ENCODE results near the gene ADGRB3. TPM values are rescaled to one million over a fixed set of nuclear protein-coding genes. Genes with fewer than 3 reads are reported as not detected.
"Not testable (repeated sequence)": the region's sequence is repeated elsewhere in the genome, so short reads cannot be mapped to it uniquely, and the experiment has no call there.

The ADGRB3 gene
- total RNA-seq, 1 experiment from 2014 or later, result 3.6 TPM

- DNase-seq (ENCODE audit: low read depth, low spot score), result no peak
- in situ Hi-C loops (cut with HindIII; ENCODE audit: low pct_unique_long_range_greater_than_20kb, low sequenced_read_pairs), result no loop called here
These were observed 462.9 kb downstream of the ADGRB3 start for GRCh38 chr6:69097948-69098347.

GRCh38 chr6:69098910-69099309 lies 463.8 kb downstream of the ADGRB3 start:
- in situ Hi-C loops (cut with HindIII; ENCODE audit: low pct_unique_long_range_greater_than_20kb, low sequenced_read_pairs), result no loop called here
- DNase-seq (ENCODE audit: low read depth, low spot score), result no peak

- DNase-seq (ENCODE audit: low read depth, low spot score), result no peak
- in situ Hi-C loops (cut with HindIII; ENCODE audit: low pct_unique_long_range_greater_than_20kb, low sequenced_read_pairs), result no loop called here
These were observed 465.7 kb downstream of the ADGRB3 start for GRCh38 chr6:69100772-69101171.

- in situ Hi-C loops (cut with HindIII; ENCODE audit: low pct_unique_long_range_greater_than_20kb, low sequenced_read_pairs), result no loop called here
- DNase-seq (ENCODE audit: low read depth, low spot score), result no peak
These were observed 467.3 kb downstream of the ADGRB3 start for GRCh38 chr6:69102416-69102815.

- in situ Hi-C loops (cut with HindIII; ENCODE audit: low pct_unique_long_range_greater_than_20kb, low sequenced_read_pairs), result no loop called here
- DNase-seq (ENCODE audit: low read depth, low spot score), result peak; percentile 17
These were observed 470.2 kb downstream of the ADGRB3 start for GRCh38 chr6:69105288-69105687.

- in situ Hi-C loops (cut with HindIII; ENCODE audit: low pct_unique_long_range_greater_than_20kb, low sequenced_read_pairs), result no loop called here
- no peak for DNase-seq (ENCODE audit: low read depth, low spot score)
These were observed 471.4 kb downstream of the ADGRB3 start for GRCh38 chr6:69106511-69106910.

GRCh38 chr6:69111301-69111700 lies 476.2 kb downstream of the ADGRB3 start:
- DNase-seq (ENCODE audit: low read depth, low spot score), result no peak
- in situ Hi-C loops (cut with HindIII; ENCODE audit: low pct_unique_long_range_greater_than_20kb, low sequenced_read_pairs), result no loop called here

- in situ Hi-C loops (cut with HindIII; ENCODE audit: low pct_unique_long_range_greater_than_20kb, low sequenced_read_pairs), result no loop called here
- DNase-seq (ENCODE audit: low read depth, low spot score), result no peak
These were observed 481.6 kb downstream of the ADGRB3 start for GRCh38 chr6:69116658-69117057.

DNA sequence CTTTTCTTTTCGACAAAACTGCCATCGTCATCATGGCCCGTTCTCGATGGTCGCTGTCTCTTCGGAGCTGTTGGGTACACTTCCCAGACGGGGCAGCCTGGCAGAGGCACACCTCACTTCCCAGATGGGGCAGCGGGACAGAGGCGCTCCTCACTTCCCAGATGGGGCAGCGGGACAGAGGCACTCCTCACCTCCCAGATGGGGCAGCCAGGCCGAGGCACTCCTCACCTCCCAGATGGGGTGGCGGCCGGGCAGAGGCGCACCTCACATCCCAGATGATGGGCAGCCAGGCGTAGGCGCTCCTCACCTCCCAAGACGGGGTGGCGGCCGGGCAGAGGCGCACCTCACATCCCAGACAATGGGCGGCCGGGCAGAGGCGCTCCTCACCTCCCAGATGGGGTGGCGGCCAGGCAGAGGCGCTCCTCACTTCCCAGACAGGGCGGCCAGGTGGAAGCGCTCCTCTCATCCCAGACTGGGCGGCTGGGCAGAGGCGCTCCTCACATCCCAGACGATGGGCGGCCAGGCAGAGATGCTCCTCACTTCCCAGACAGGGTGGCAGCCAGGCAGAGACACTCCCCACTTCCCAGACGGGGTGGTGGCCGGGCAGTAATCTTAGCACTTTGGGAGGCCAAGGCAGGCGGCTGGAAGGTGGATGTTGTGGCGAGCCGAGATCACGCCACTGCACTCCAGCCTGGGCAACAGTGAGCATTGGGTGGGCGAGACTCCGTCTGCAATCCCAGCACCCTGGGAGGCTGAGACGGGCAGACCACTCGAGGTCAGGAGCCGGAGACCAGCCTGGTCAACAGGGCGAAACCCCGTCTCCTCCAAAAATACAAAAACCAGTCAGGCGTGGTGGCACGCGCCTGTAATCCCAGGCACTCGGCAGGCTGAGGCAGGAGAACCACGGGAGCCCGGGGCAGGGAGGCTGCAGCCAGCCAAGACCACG lies 486.7 kb downstream of the ADGRB3 start:
- DNase-seq (ENCODE audit: low read depth, low spot score); in situ Hi-C loops (cut with HindIII; ENCODE audit: low pct_unique_long_range_greater_than_20kb, low sequenced_read_pairs): not testable (repeated sequence)

- DNase-seq (ENCODE audit: low read depth, low spot score), result no peak
- in situ Hi-C loops (cut with HindIII; ENCODE audit: low pct_unique_long_range_greater_than_20kb, low sequenced_read_pairs), result no loop called here
These were observed 487.3 kb downstream of the ADGRB3 start for GRCh38 chr6:69122407-69122773.

DNA sequence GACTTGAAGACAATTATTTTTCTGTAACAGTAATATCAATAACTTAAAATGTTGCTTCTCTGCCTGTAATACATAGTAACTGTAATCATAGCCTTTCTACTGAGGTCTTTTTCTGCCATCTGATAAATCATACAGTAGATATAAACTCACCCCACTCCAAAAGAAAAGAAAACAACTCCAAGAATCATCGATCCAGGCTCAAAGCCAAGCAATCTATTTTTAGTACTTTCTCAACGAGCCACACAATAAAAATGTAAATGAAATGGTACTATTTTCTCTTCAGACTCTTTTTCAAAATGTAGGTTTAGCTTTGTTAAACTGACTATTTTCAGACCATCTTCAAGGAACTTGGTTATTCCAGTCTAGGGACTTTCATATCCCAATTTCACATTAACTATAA lies 493.3 kb downstream of the ADGRB3 start:
- in situ Hi-C loops (cut with HindIII; ENCODE audit: low pct_unique_long_range_greater_than_20kb, low sequenced_read_pairs), result no loop called here
- DNase-seq (ENCODE audit: low read depth, low spot score), result no peak

DNA sequence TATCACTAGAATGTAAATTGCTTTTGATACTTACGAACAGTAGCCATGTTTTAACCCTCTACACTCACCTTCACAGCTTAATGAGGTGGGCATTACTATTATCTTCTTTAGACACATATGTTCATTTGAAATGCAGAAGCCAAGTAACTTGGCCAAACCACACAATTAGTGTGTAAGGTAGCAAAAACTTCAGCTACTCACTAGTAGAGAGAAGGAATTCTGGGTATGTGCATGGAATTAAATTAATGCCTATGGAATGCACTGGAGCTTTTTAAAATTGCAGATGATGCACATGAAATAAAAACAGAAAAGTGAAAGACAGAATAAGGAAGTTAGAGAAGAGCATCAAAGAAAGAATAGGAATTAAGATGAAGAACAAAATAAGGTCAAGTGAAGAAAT lies 494.0 kb downstream of the ADGRB3 start:
- in situ Hi-C loops (cut with HindIII; ENCODE audit: low pct_unique_long_range_greater_than_20kb, low sequenced_read_pairs), result no loop called here
- DNase-seq (ENCODE audit: low read depth, low spot score), result no peak

GRCh38 chr6:69135927-69136326 lies 500.8 kb downstream of the ADGRB3 start:
- DNase-seq (ENCODE audit: low read depth, low spot score), result no peak
- in situ Hi-C loops (cut with HindIII; ENCODE audit: low pct_unique_long_range_greater_than_20kb, low sequenced_read_pairs), result no loop called here

- in situ Hi-C loops (cut with HindIII; ENCODE audit: low pct_unique_long_range_greater_than_20kb, low sequenced_read_pairs), result no loop called here
- no peak for DNase-seq (ENCODE audit: low read depth, low spot score)
These were observed 503.1 kb downstream of the ADGRB3 start for GRCh38 chr6:69138148-69138547.

GRCh38 chr6:69138893-69139494 lies 503.9 kb downstream of the ADGRB3 start:
- no peak for DNase-seq (ENCODE audit: low read depth, low spot score)
- in situ Hi-C loops (cut with HindIII; ENCODE audit: low pct_unique_long_range_greater_than_20kb, low sequenced_read_pairs), result no loop called here

DNA sequence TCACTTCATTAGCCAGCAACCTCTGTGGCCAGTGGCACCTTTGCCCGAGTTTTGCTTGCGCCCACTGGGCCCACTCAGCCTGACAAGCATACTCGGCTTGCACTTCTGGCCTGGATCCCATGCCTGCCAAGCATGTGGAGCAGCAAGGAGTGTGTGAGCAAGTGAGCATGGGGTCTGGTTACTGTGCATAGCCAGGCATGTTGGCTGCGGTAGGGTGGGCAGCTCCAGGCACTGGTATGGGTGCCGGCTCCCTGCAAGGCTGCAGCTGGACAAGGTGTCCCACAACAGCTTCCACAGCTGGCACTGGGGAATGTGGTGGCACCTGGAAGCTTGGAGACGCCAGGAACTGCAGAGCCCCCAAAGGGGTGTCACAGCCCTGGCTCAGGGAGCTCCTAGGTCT lies 510.0 kb downstream of the ADGRB3 start:
- no peak for DNase-seq (ENCODE audit: low read depth, low spot score)
- in situ Hi-C loops (cut with HindIII; ENCODE audit: low pct_unique_long_range_greater_than_20kb, low sequenced_read_pairs), result no loop called here

DNA sequence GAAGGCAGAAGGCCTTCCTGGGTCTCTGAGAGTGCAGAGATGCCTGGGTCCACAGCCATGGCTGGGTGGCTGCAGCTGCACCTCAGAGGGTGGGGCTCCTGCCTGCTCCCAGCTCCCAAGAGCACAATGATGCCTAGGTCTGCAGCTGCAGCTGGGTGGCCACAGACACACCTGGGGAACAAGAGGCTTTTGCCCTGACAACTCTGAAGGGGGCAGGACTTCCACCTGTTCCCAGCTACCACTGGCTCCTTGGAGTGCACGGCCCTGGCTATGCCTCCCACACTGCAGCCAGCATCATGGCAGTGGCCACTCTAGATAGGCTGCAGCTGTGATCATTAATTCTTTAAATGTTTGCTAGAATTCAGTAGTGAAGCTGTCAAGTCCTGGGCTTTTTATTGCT lies 511.3 kb downstream of the ADGRB3 start:
- DNase-seq (ENCODE audit: low read depth, low spot score), result no peak
- in situ Hi-C loops (cut with HindIII; ENCODE audit: low pct_unique_long_range_greater_than_20kb, low sequenced_read_pairs), result no loop called here

DNA sequence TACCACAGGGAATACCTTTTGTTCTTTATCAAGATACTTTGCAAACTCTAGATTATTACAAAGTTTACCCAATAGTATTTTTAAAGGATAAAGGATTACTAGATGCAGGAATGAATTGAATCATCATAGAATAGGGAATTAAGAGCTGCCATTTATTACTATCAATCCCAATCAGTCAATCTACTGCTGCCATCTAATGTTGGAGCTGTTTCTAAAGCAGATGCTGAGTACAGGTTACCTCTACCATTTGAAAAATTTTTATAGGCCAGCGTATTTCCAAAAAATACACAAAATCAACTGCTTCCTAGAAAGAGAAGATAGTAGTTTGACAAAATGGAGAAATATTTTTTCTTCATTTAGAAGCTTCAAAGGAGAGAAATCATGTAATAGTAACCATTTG lies 520.4 kb downstream of the ADGRB3 start:
- in situ Hi-C loops (cut with HindIII; ENCODE audit: low pct_unique_long_range_greater_than_20kb, low sequenced_read_pairs), result no loop called here
- DNase-seq (ENCODE audit: low read depth, low spot score), result peak; percentile 10

DNA sequence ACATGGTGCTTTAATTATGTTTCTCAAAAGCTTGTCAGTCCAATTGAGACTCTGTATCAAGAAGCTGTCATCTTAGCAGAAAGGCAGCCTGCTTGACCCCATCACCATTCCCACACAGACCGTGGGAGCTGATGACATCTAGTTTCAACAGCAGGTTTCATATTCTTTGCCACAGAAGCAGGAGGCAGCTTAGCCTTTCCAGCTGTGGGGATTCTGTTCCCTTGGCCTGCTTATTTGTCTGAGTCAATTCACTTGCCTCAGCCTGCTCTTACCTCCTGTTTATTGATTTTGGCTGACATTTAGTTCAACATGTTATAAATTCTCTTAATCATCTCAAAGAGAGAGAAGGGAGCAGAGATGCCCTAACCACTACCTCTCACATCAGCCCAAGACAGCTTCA lies 527.7 kb downstream of the ADGRB3 start:
- DNase-seq (ENCODE audit: low read depth, low spot score), result no peak
- in situ Hi-C loops (cut with HindIII; ENCODE audit: low pct_unique_long_range_greater_than_20kb, low sequenced_read_pairs), result no loop called here

All from SK-MEL-5 (cell line).